H1 (cell line): ENCODE measurements around the gene RAB3C. TPM values are rescaled to one million over a fixed set of nuclear protein-coding genes. Genes with fewer than 3 reads are reported as not detected.

Experiments used
- CTCF ChIA-PET: fragments of 300-600 bp; sonication (Branson Sonifier 250); formaldehyde crosslinking; loops from one replicate; lab custom pipeline; 2021; ENCODE audit not compliant: partially characterized antibody; lab: Charles Lee
- POLR2A ChIA-PET: fragments of 300-600 bp; sonication (Branson Sonifier 250); formaldehyde crosslinking; loops from one replicate; lab custom pipeline; 2021; ENCODE audit warnings: inconsistent platforms; ENCODE audit not compliant: partially characterized antibody; lab: Charles Lee
- DNase-seq, 2 experiments: peaks; one replicate each; pipeline versions ENCODE4 v3.0.0 to v3.0.0-alpha.2; 2010 to 2022; ENCODE audit warnings: low spot score in 2 of 2, low read depth in 1 of 2, mixed read lengths in 1 of 2
- FAIRE-seq: peaks from 2 replicates; lab custom pipeline; 2011; peaks lifted over from hg19 to GRCh38; lab: Jason Lieb, UNC
- H2AFZ ChIP-seq: 2 replicates; pipeline ENCODE4 v1.8.1; 2012; ENCODE audit warnings: low read length, inconsistent platforms
- H2AK5ac ChIP-seq: 2 replicates; pipeline ENCODE4 v1.6.1; 2013; ENCODE audit warnings: low read depth, low read length
- H2BK120ac ChIP-seq: replicated peaks from 2 replicates; pipeline ENCODE3; 2013; ENCODE audit warnings: low read depth, low read length, inconsistent platforms
- H2BK12ac ChIP-seq: 2 replicates; pipeline ENCODE4 v1.6.1; 2013; ENCODE audit warnings: low read depth, low read length
- H2BK15ac ChIP-seq: 2 replicates; pipeline ENCODE4 v1.6.1; 2013; ENCODE audit warnings: low read length
- H2BK20ac ChIP-seq: 2 replicates; pipeline ENCODE4 v1.6.1; 2013; ENCODE audit warnings: low read length
- H2BK5ac ChIP-seq: 2 replicates; pipeline ENCODE4 v1.6.1; 2013; ENCODE audit warnings: low read depth, low read length
- H3K14ac ChIP-seq: 2 replicates; pipeline ENCODE4 v1.6.1; 2013; ENCODE audit warnings: inconsistent platforms; ENCODE audit not compliant: insufficient read length
- H3K18ac ChIP-seq: 2 replicates; pipeline ENCODE4 v1.6.1; 2013; ENCODE audit warnings: low read length; ENCODE audit errors: extremely low read depth
- H3K23ac ChIP-seq: 2 replicates; pipeline ENCODE4 v1.6.1; 2013; ENCODE audit warnings: inconsistent platforms; ENCODE audit not compliant: insufficient read length
- H3K23me2 ChIP-seq: 2 replicates; pipeline ENCODE4 v1.6.1; 2013; ENCODE audit warnings: low read depth, low read length
- H3K27ac ChIP-seq: 2 replicates; pipeline ENCODE4 v1.6.1; 2011; ENCODE audit warnings: low read depth, low read length, inconsistent platforms
- H3K27me3 ChIP-seq, 4 experiments: replicated peaks in 1 of 4; 1 replicate in 1 of 4; 2 replicates in 3 of 4; pipeline versions ENCODE4 v1.6.1 to v1.8.1; 2011 to 2013; ENCODE audit warnings: low read length in 3 of 4, mild to moderate bottlenecking in 3 of 4, inconsistent platforms in 2 of 4, mixed read lengths in 2 of 4, moderate library complexity in 1 of 4; ENCODE audit not compliant: control insufficient read depth in 3 of 4, insufficient read depth in 3 of 4; ENCODE audit errors: extremely low read depth in 1 of 4
- H3K36me3 ChIP-seq, 4 experiments: 2 replicates each; pipeline versions ENCODE4 v1.6.1 to v1.8.1; 2011 to 2013; ENCODE audit warnings: mild to moderate bottlenecking in 4 of 4, low read length in 3 of 4, moderate library complexity in 2 of 4, control low read depth in 1 of 4, inconsistent platforms in 1 of 4; ENCODE audit not compliant: insufficient read depth in 4 of 4, control insufficient read depth in 2 of 4
- H3K4ac ChIP-seq: replicated peaks from 2 replicates; pipeline ENCODE3; 2013; ENCODE audit warnings: low read length, low read depth, mixed read lengths, inconsistent platforms; ENCODE audit not compliant: insufficient read length
- H3K4me1 ChIP-seq, 4 experiments: replicated peaks in 1 of 4; 1 replicate in 1 of 4; 2 replicates in 3 of 4; pipeline versions ENCODE4 v1.6.1 to v1.8.1; 2011 to 2013; ENCODE audit warnings: low read length in 3 of 4, inconsistent platforms in 2 of 4, mixed read lengths in 1 of 4; ENCODE audit not compliant: insufficient read depth in 4 of 4, control insufficient read depth in 3 of 4
- H3K4me2 ChIP-seq, 2 experiments: 2 replicates each; pipeline versions ENCODE4 v1.6.1 to v1.8.1; 2011 to 2013; ENCODE audit warnings: low read depth in 2 of 2, low read length in 2 of 2, control low read depth in 1 of 2, inconsistent platforms in 1 of 2, mild to moderate bottlenecking in 1 of 2; ENCODE audit not compliant: insufficient read depth in 1 of 2
- H3K4me3 ChIP-seq, 4 experiments: fragments of 200-600, 300-600 bp in 1 of 4; sonication (generic), shearing (Covaris generic), sonication (Bioruptor Twin) in 1 of 4; 2 replicates each; pipeline versions ENCODE4 v1.5.1 to v1.8.1; 2011 to 2016; ENCODE audit warnings: low read length in 4 of 4, low read depth in 3 of 4, control low read depth in 2 of 4, inconsistent platforms in 2 of 4, mild to moderate bottlenecking in 2 of 4, mixed read lengths in 1 of 4, moderate library complexity in 1 of 4; ENCODE audit not compliant: insufficient read depth in 2 of 4; ENCODE audit errors: extremely low read depth in 1 of 4
- H3K56ac ChIP-seq: replicated peaks from 2 replicates; pipeline ENCODE3; 2013; ENCODE audit warnings: low read depth, mild to moderate bottlenecking, mixed read lengths, low read length, inconsistent platforms; ENCODE audit not compliant: insufficient read length
- H3K79me1 ChIP-seq: 2 replicates; pipeline ENCODE4 v1.6.1; 2013; ENCODE audit warnings: low read depth, low read length, control low read depth
- H3K79me2 ChIP-seq, 2 experiments: 2 replicates each; pipeline versions ENCODE4 v1.6.1 to v1.8.1; 2012 to 2013; ENCODE audit warnings: low read length in 2 of 2, mild to moderate bottlenecking in 2 of 2, inconsistent platforms in 1 of 2; ENCODE audit not compliant: insufficient read depth in 2 of 2, control insufficient read depth in 1 of 2
- H3K9ac ChIP-seq, 4 experiments: replicated peaks in 1 of 4; 1 replicate in 1 of 4; 2 replicates in 3 of 4; pipeline versions ENCODE4 v1.6.1 to v1.8.1; 2011 to 2013; ENCODE audit warnings: low read depth in 3 of 4, low read length in 3 of 4, control low read depth in 2 of 4, mild to moderate bottlenecking in 2 of 4, moderate library complexity in 2 of 4, inconsistent platforms in 1 of 4; ENCODE audit errors: extremely low read depth in 1 of 4
- H3K9me3 ChIP-seq, 2 experiments: 2 replicates each; pipeline versions ENCODE4 v1.6.1 to v1.8.1; 2012 to 2013; ENCODE audit warnings: mild to moderate bottlenecking in 2 of 2, moderate library complexity in 2 of 2, control low read depth in 1 of 2, inconsistent platforms in 1 of 2, low read depth in 1 of 2, low read length in 1 of 2, mixed read lengths in 1 of 2; ENCODE audit not compliant: insufficient read depth in 2 of 2
- H4K20me1 ChIP-seq, 2 experiments: replicated peaks in 1 of 2; 2 replicates each; pipeline versions ENCODE3 to v1.8.1; 2011 to 2013; ENCODE audit warnings: inconsistent platforms in 2 of 2, low read length in 2 of 2, mild to moderate bottlenecking in 1 of 2; ENCODE audit not compliant: insufficient read depth in 2 of 2, control insufficient read depth in 1 of 2
- H4K5ac ChIP-seq: 2 replicates; pipeline ENCODE4 v1.6.1; 2013; ENCODE audit warnings: low read length, low read depth, mixed read lengths, inconsistent platforms; ENCODE audit not compliant: insufficient read length
- H4K8ac ChIP-seq: 2 replicates; pipeline ENCODE4 v1.8.0; 2013; ENCODE audit warnings: mild to moderate bottlenecking, moderate library complexity, low read length, inconsistent platforms; ENCODE audit not compliant: insufficient read depth; ENCODE audit errors: extremely low read depth
- H4K91ac ChIP-seq: replicated peaks from 2 replicates; pipeline ENCODE3; 2013; ENCODE audit warnings: low read length, mixed read lengths, inconsistent platforms; ENCODE audit not compliant: insufficient read length
- CREB1 ChIP-seq: IDR thresholded peaks from 2 replicates; pipeline ENCODE4 v1.6.1; 2012; ENCODE audit warnings: inconsistent platforms
- MAFK ChIP-seq: IDR thresholded peaks from 2 replicates; pipeline ENCODE4 v1.6.1; 2012; ENCODE audit warnings: low read depth, mild to moderate bottlenecking, improper control_type of control experiment, low read length
- PHF8 ChIP-seq: fragments of 200-600 bp; sonication (generic); conservative IDR thresholded peaks from 2 replicates; pipeline ENCODE4 v1.7.1; 2012; ENCODE audit warnings: low read depth, mild to moderate bottlenecking, inconsistent platforms, low read length, moderate library complexity
- TBP ChIP-seq: IDR thresholded peaks from 2 replicates; pipeline ENCODE4 v1.6.1; 2011; ENCODE audit warnings: low read depth, low read length, improper control_type of control experiment
- WGBS, 2 experiments: shearing (Covaris generic) in 1 of 2; methylation state at CpG; one replicate each; pipeline versions ENCODE4 v1.1.6 to v1.1.7; 2013 to 2015; ENCODE audit warnings: low lambda C conversion rate in 2 of 2, mixed read lengths in 2 of 2, inconsistent platforms in 1 of 2, low coverage in 1 of 2, missing lambda C conversion rate in 1 of 2; ENCODE audit not compliant: insufficient replicate concordance in 2 of 2, insufficient coverage in 1 of 2, insufficient read length in 1 of 2; ENCODE audit errors: extremely low coverage in 1 of 2, missing lambda C conversion rate in 1 of 2; 5-methylcytosine and 5-hydroxymethylcytosine counted together
- polyA plus RNA-seq, 7 experiments: library from polyadenylated mRNA; depleted of rRNA in 3 of 7; stranded (reverse) in 5 of 7; unstranded in 2 of 7; fragments of >200 nt in 5 of 7; fragments of 200-250 nt in 2 of 7; gene quantifications; 1 replicate in 5 of 7; 2 replicates in 1 of 7; 4 replicates in 1 of 7; pipeline versions ENCODE4 v1.2.1 to v1.2.3, GENCODE V29; 2011 to 2013; ENCODE audit warnings: missing spikeins in 2 of 7, mixed read lengths in 2 of 7
- total RNA-seq: library from RNA; stranded (reverse); fragmentation: NEBNext Ultra II Directional; extraction: Animal tissue kit (Norgen Biotek cat#: 25700); gene quantifications from 2 replicates; pipeline ENCODE4 v1.2.1, GENCODE V29; 2021

Gene RAB3C
- total and polyA plus RNA-seq, 2 of the 8 experiments (the other 6 are each of a cell fraction or from before 2014, with no cell fraction given): 14.7 to 18.3 TPM

DNA sequence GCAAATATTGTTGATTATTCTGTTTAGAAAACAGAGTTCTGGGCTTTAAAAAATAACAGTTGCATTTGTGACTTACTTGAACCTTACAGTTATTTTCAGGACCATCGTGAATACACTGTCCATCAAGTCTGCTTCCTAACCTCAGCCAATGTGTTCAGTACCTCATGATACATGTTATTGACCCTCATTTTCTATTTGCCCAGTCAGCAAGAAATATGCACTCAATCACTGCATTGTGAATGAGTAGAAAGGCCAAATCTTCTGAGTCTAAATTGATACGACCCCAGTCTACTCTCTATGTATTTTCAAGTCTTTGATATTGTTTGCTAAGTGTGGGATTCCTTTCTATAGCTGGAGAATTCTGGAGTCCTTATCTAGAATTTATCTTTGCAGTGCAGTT lies 156.2 kb downstream of the RAB3C start:
- Histone ChIP-seq H2BK120ac (no peak overlapping the region), H3K4me2 (no peak overlapping the region), H2BK15ac (no peak overlapping the region), H3K4me3 (no peak overlapping the region), H3K79me2 (no peaks in the 10 kb centered on the region), H4K91ac (no peak overlapping the region), H2AFZ (no peak overlapping the region), H3K79me1 (no peaks in the 10 kb centered on the region), H3K9me3 (no peaks in the 10 kb centered on the region; a peak in 1 of 4 replicates), H3K23ac (no peak overlapping the region), H3K4me1 (peaks cover 0 to 6% (median 3%) of the 10 kb centered on the region in 4 experiments; a peak in 4 of 7 replicates), H3K23me2 (no peaks in the 10 kb centered on the region), H3K27me3 (no peaks in the 10 kb centered on the region), H3K4ac (no peak overlapping the region), H4K8ac (no peak overlapping the region), H3K18ac (no peak overlapping the region), H2BK20ac (no peak overlapping the region), H4K5ac (no peak overlapping the region), H3K36me3 (no peaks in the 10 kb centered on the region; a peak in 1 of 8 replicates), H3K9ac (no peak overlapping the region), H2BK5ac (no peak overlapping the region), H2AK5ac (no peak overlapping the region), H3K56ac (no peak overlapping the region), H3K27ac (no peak overlapping the region), H2BK12ac (no peak overlapping the region), H3K14ac (no peak overlapping the region), H4K20me1 (no peaks in the 10 kb centered on the region)
- TF ChIP-seq CREB1: no peak
- TF ChIP-seq MAFK: 0 out of 2 replicates have a peak, but pooled peaks have one; percentile 24
- no peak for TF ChIP-seq TBP
- TF ChIP-seq PHF8: no peak
- no peak for FAIRE-seq
- ChIA-PET POLR2A (no interaction called here), CTCF (no interaction called here)
- DNase-seq: no peak
- WGBS, 2 experiments: 90% methylated on average over 2 of the region's 2 CpGs; no CpG with 5 or more reads in 1 of the 2 experiments
